ENCODE results near the gene ADIPOQ.

DNA sequence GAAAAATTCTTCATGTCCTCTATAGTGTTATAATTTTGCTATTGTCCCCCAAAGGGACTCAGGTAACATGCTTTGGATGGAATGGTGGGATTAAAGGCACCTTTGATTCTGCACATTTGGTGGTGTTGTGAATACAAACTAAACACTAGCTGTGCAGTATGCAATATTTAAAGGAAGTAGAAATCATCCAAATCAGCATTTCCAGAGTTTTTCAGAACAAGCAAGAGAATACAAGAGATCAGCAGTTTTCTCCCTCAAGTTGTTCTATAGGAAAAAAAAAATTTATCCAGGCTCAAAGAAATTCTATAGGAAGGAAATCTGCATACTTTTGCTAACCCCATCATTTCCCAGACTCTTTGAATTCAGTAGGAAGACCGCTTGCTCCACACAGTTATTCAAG, 10.2 kb upstream of the ADIPOQ start:
- TF ChIP-seq FOXP2 (optimal IDR thresholded peaks at IDR 0.05; ENCODE audit: control extremely low read depth, extremely low read length, insufficient read depth) (no peak), EZH2 (IDR thresholded peaks at IDR 0.05) (no peak)

All from SK-N-MC (cell line).